Measurements from ENCODE around the gene CDH7. TPM values are rescaled to one million over a fixed set of nuclear protein-coding genes. Genes with fewer than 3 reads are reported as not detected.

CDH7 gene
- total RNA-seq, 1 experiment from 2014 or later = not detected

GRCh38 chr18:65901522-65901921 is 150.7 kb downstream of the CDH7 start:
- DNase-seq = no peak
- H3K9me3 Mint-ChIP-seq (ENCODE audit: low read depth, unreplicated experiment) = no peaks in the 10 kb centered on the region
- no TSS peak for BruUV-seq (replicated peaks)
- intact Hi-C loops (cut with micrococcal nuclease; ENCODE audit: unreplicated experiment) = no loop called here
- H3K36me3 Mint-ChIP-seq (ENCODE audit: insufficient read depth, unreplicated experiment) = no peaks in the 10 kb centered on the region
- H3K4me3 Mint-ChIP-seq (ENCODE audit: low read depth, unreplicated experiment) = no peak overlapping the region
- no peak for TF ChIP-seq CTCF (IDR thresholded peaks at IDR 0.05; ENCODE audit: unreplicated experiment)
- no peaks in the 10 kb centered on the region for H3K27me3 Mint-ChIP-seq (ENCODE audit: unreplicated experiment)
- CTCF ChIA-PET = interaction anchor here (0.6 kb wide), 2 partner anchors 386 to 1865 kb away, joined by 4 to 5 read pairs; no protein-coding TSS in a partner anchor
- no peaks in the 10 kb centered on the region for H3K4me1 Mint-ChIP-seq (ENCODE audit: low read depth, unreplicated experiment)
- H3K27ac Mint-ChIP-seq (ENCODE audit: unreplicated experiment) = no peak overlapping the region

GRCh38 chr18:65906621-65907034 is 155.8 kb downstream of the CDH7 start:
- CTCF ChIA-PET = interaction anchor here (0.5 kb wide), 1 partner anchor 47 kb away, joined by 3 read pairs; no protein-coding TSS in a partner anchor
- intact Hi-C loops (cut with micrococcal nuclease; ENCODE audit: unreplicated experiment) = no loop called here

GRCh38 chr18:65907281-65907680 is 156.5 kb downstream of the CDH7 start:
- H3K9me3 Mint-ChIP-seq (ENCODE audit: low read depth, unreplicated experiment) = no peaks in the 10 kb centered on the region
- H3K36me3 Mint-ChIP-seq (ENCODE audit: insufficient read depth, unreplicated experiment) = no peaks in the 10 kb centered on the region
- H3K27me3 Mint-ChIP-seq (ENCODE audit: unreplicated experiment) = no peaks in the 10 kb centered on the region
- no peaks in the 10 kb centered on the region for H3K4me1 Mint-ChIP-seq (ENCODE audit: low read depth, unreplicated experiment)
- intact Hi-C loops (cut with micrococcal nuclease; ENCODE audit: unreplicated experiment) = no loop called here
- no peak overlapping the region for H3K4me3 Mint-ChIP-seq (ENCODE audit: low read depth, unreplicated experiment)
- H3K27ac Mint-ChIP-seq (ENCODE audit: unreplicated experiment) = no peak overlapping the region
- no peak for DNase-seq
- TF ChIP-seq CTCF (IDR thresholded peaks at IDR 0.05; ENCODE audit: unreplicated experiment) = no peak
- CTCF ChIA-PET = interaction anchor here (0.5 kb wide), 1 partner anchor 46 kb away, joined by 3 read pairs; no protein-coding TSS in a partner anchor
- BruUV-seq (replicated peaks) = no TSS peak

More at GRCh38 chr18:65906621-65907034, 155.8 kb downstream of the CDH7 start:
- TF ChIP-seq CTCF (IDR thresholded peaks at IDR 0.05; ENCODE audit: unreplicated experiment) = no peak
- Mint-ChIP-seq H3K36me3 (ENCODE audit: insufficient read depth, unreplicated experiment) (no peaks in the 10 kb centered on the region), H3K27me3 (ENCODE audit: unreplicated experiment) (no peaks in the 10 kb centered on the region), H3K9me3 (ENCODE audit: low read depth, unreplicated experiment) (no peaks in the 10 kb centered on the region), H3K4me3 (ENCODE audit: low read depth, unreplicated experiment) (no peak overlapping the region), H3K4me1 (ENCODE audit: low read depth, unreplicated experiment) (no peaks in the 10 kb centered on the region), H3K27ac (ENCODE audit: unreplicated experiment) (no peak overlapping the region)
- DNase-seq = no peak
- BruUV-seq (replicated peaks) = no TSS peak

- Mint-ChIP-seq H3K9me3 (ENCODE audit: low read depth, unreplicated experiment) (no peaks in the 10 kb centered on the region), H3K27me3 (ENCODE audit: unreplicated experiment) (no peaks in the 10 kb centered on the region), H3K4me1 (ENCODE audit: low read depth, unreplicated experiment) (peaks cover 9% of the 10 kb centered on the region), H3K27ac (ENCODE audit: unreplicated experiment) (no peak overlapping the region), H3K36me3 (ENCODE audit: insufficient read depth, unreplicated experiment) (no peaks in the 10 kb centered on the region), H3K4me3 (ENCODE audit: low read depth, unreplicated experiment) (no peak overlapping the region)
- CTCF ChIA-PET = no interaction called here
- BruUV-seq (replicated peaks) = no TSS peak
- no peak for TF ChIP-seq CTCF (IDR thresholded peaks at IDR 0.05; ENCODE audit: unreplicated experiment)
- intact Hi-C loops (cut with micrococcal nuclease; ENCODE audit: unreplicated experiment) = no loop called here
- no peak for DNase-seq
These were observed 168.2 kb downstream of the CDH7 start for GRCh38 chr18:65919018-65919417.

Data from Calu3 (cell line).